PC-3 (cell line): ENCODE measurements around the gene PDX1. TPM values are rescaled to one million over a fixed set of nuclear protein-coding genes. Genes with fewer than 3 reads are reported as not detected.

Source experiments
- ATAC-seq: fragments of 200-7000 bp; cut with Tn5 transposase; 2 replicates; pipeline ENCODE4 v1.9.1; 2020; ENCODE audit warnings: mild to moderate bottlenecking, moderate library complexity
- BruUV-seq: library from RNA; stranded (reverse); fragments of 400-500 nt; replicated peaks from 2 replicates; lab custom pipeline; 2021; lab: Mats Ljungman, UMichigan
- CTCF ChIA-PET: fragments of 300-600 bp; sonication (Branson Sonifier 250); formaldehyde crosslinking; loops from one replicate; lab custom pipeline; 2022; ENCODE audit warnings: antibody characterized with exemption; lab: Charles Lee
- POLR2A ChIA-PET: fragments of 300-600 bp; sonication (Branson Sonifier 250); formaldehyde crosslinking; loops from one replicate; lab custom pipeline; 2022; ENCODE audit warnings: antibody characterized with exemption; ENCODE audit not compliant: unreplicated experiment; lab: Charles Lee
- DNase-seq: peaks from one replicate; pipeline ENCODE4 v3.0.0-alpha.2; 2015
- H2AFZ ChIP-seq: fragments of 300-600 bp; sonication (generic); 2 replicates; pipeline ENCODE4 v1.6.0; 2016; ENCODE audit warnings: antibody characterized with exemption, low read length
- H3F3A ChIP-seq: fragments of 300-600 bp; sonication (generic); one replicate; pipeline ENCODE4 v1.6.0; 2017; ENCODE audit warnings: antibody characterized with exemption, low read length, control low read depth, mild to moderate bottlenecking; ENCODE audit not compliant: unreplicated experiment
- H3K27ac ChIP-seq: fragments of 300-600 bp; sonication (generic); 2 replicates; pipeline ENCODE4 v1.5.1; 2016; ENCODE audit warnings: mild to moderate bottlenecking, low read length
- H3K27me3 ChIP-seq: fragments of 300-600 bp; sonication (generic); 2 replicates; pipeline ENCODE4 v1.6.1; 2016; ENCODE audit warnings: low read length, mixed read lengths
- H3K36me3 ChIP-seq: fragments of 300-600 bp; sonication (generic); 2 replicates; pipeline ENCODE4 v1.6.1; 2016; ENCODE audit warnings: low read depth, mixed run types, low read length, mixed read lengths
- H3K4me1 ChIP-seq: fragments of 300-600 bp; sonication (generic); 2 replicates; pipeline ENCODE4 v1.5.1; 2016; ENCODE audit warnings: low read length; ENCODE audit not compliant: insufficient read depth
- H3K4me2 ChIP-seq: fragments of 300-600 bp; sonication (generic); 2 replicates; pipeline ENCODE4 v1.6.0; 2016; ENCODE audit warnings: low read length
- H3K4me3 ChIP-seq: fragments of 300-600 bp; sonication (generic); 2 replicates; pipeline ENCODE4 v1.5.1; 2016; ENCODE audit warnings: mild to moderate bottlenecking, low read length, mixed read lengths
- H3K79me2 ChIP-seq: fragments of 300-600 bp; sonication (generic); 2 replicates; pipeline ENCODE4 v1.6.1; 2017; ENCODE audit warnings: low read length, mixed read lengths
- H3K9ac ChIP-seq: fragments of 300-600 bp; sonication (generic); 2 replicates; pipeline ENCODE4 v1.6.0; 2016; ENCODE audit warnings: mild to moderate bottlenecking, low read length
- H3K9me2 ChIP-seq: fragments of 300-600 bp; sonication (generic); replicated peaks from 2 replicates; pipeline ENCODE4 v1.6.1; 2016; ENCODE audit warnings: mixed run types, low read length, mixed read lengths
- H3K9me3 ChIP-seq: fragments of 300-600 bp; sonication (generic); 2 replicates; pipeline ENCODE4 v1.6.1; 2016; ENCODE audit warnings: low read length, mixed read lengths
- H4K20me1 ChIP-seq: fragments of 300-600 bp; sonication (generic); 2 replicates; pipeline ENCODE4 v1.6.1; 2016; ENCODE audit warnings: low read length, mixed read lengths
- EZH2 ChIP-seq: fragments of 300-600 bp; sonication (generic); IDR thresholded peaks from one replicate; pipeline ENCODE4 v1.6.1; 2017; ENCODE audit warnings: antibody characterized with exemption, mild to moderate bottlenecking, low read length; ENCODE audit not compliant: unreplicated experiment
- EZH2phosphoT487 ChIP-seq: fragments of 300-600 bp; sonication (generic); IDR thresholded peaks from 2 replicates; pipeline ENCODE4 v1.6.1; 2018; ENCODE audit warnings: mild to moderate bottlenecking, antibody characterized with exemption, low read length, borderline replicate concordance
- intact Hi-C: fragments of 100-400 bp; cut with micrococcal nuclease; formaldehyde crosslinking; loops from 2 replicates; pipeline ENCODE4 v1.9.0; 2023
- total RNA-seq: library from RNA; depleted of rRNA; stranded (reverse); fragments of >200 nt; gene quantifications from 2 replicates; pipeline ENCODE4 v1.2.3, GENCODE V29; 2014
- TF ChIP-seq, protein P1 (sequence below): fragments of 300-600 bp; sonication (generic); conservative IDR thresholded peaks from 2 replicates; pipeline ENCODE4 v1.5.1; 2017; ENCODE audit warnings: antibody characterized with exemption, low read depth, mild to moderate bottlenecking, low read length

The PDX1 gene
- total RNA-seq, 1 experiment from 2014 or later, result not detected

DNA sequence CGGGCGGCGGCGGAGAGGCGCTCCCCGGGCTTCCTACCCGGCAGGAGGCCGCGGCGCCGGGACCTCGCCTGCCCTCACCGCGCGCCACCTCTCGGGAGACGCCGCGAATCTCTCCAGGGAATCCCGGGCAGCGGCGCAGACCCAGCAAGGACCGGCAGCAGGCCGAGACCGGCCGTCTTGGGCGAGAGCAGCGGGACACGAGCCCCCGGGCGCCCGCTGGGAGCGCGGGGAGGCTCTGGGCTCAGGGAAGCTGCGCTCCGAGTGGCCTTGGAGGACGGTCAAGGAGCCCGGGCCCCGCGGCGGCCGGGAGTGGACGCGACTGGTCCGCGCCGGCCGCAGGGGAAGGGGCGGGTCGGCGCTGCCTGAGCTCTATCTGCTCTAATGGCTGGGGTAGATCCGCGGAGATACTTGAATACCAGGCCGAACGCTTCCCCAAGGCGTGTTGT is 34.6 kb downstream of the PDX1 start:
- no peaks in the 10 kb centered on the region for H3K27me3 ChIP-seq
- no peaks in the 10 kb centered on the region for H3K36me3 ChIP-seq
- H3K9ac ChIP-seq, result peak overlapping the region; percentile 71
- ChIA-PET POLR2A (no interaction called here), CTCF (interaction anchor here (0.6 to 2.3 kb wide), 7 partner anchors 85 to 746 kb away, joined by 3 to 35 read pairs (median 10); partner anchors contain the start of gene MTIF3)
- peak overlapping the region; percentile 74 for H3K4me3 ChIP-seq
- H3K9me3 ChIP-seq, result no peaks in the 10 kb centered on the region
- no peaks in the 10 kb centered on the region for H3F3A ChIP-seq
- ATAC-seq (peak; percentile 66), DNase-seq (peak; percentile 29)
- intact Hi-C loops, result no loop called here
- peak overlapping the region; percentile 91 for H3K4me2 ChIP-seq
- no peaks in the 10 kb centered on the region for H3K79me2 ChIP-seq
- H3K9me2 ChIP-seq, result no peaks in the 10 kb centered on the region
- BruUV-seq, result no TSS peak
- H3K27ac ChIP-seq, result peak overlapping the region; percentile 38
- no peak for TF ChIP-seq EZH2phosphoT487
- TF ChIP-seq, protein P1, sequence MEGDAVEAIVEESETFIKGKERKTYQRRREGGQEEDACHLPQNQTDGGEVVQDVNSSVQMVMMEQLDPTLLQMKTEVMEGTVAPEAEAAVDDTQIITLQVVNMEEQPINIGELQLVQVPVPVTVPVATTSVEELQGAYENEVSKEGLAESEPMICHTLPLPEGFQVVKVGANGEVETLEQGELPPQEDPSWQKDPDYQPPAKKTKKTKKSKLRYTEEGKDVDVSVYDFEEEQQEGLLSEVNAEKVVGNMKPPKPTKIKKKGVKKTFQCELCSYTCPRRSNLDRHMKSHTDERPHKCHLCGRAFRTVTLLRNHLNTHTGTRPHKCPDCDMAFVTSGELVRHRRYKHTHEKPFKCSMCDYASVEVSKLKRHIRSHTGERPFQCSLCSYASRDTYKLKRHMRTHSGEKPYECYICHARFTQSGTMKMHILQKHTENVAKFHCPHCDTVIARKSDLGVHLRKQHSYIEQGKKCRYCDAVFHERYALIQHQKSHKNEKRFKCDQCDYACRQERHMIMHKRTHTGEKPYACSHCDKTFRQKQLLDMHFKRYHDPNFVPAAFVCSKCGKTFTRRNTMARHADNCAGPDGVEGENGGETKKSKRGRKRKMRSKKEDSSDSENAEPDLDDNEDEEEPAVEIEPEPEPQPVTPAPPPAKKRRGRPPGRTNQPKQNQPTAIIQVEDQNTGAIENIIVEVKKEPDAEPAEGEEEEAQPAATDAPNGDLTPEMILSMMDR, result no peak
- TF ChIP-seq EZH2, result no peak
- H2AFZ ChIP-seq, result peak overlapping the region; percentile 95
- H3K4me1 ChIP-seq, result peaks cover 19% of the 10 kb centered on the region
- no peaks in the 10 kb centered on the region for H4K20me1 ChIP-seq

DNA sequence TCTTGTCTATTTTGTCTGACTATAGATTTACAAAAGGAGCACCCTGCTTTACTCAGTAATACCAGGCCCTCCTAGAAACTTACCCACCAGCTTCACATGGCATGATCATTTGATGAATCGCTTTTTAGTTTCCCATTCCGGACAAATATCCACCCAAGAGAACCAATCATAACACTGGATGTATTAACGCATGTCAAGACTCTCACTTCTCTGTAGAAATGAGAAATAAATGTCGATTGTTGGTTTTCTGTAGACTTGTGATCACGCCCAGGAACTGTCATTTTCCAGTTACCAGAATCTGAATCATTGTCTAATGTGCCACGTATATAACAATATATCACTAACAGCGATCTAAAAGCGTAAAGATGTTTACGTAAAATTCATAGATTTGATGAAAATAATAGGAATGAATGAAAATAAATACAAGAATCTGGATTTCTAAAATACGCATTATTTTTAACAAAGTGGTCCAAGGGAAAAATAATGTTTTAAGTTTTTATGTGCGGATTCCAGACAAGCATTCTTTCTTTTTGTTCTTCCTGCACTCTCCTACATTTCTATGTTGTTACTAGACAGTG is 35.3 kb downstream of the PDX1 start:
- ATAC-seq (no peak), DNase-seq (no peak)
- intact Hi-C loops, result no loop called here
- Histone ChIP-seq H3K27ac (no peak overlapping the region), H3K4me2 (peak overlapping the region; percentile 91; the same call in 1 of the 2 replicates), H3K27me3 (peaks cover 4% of the 10 kb centered on the region; the same call in 1 of the 2 replicates), H3K79me2 (no peaks in the 10 kb centered on the region), H3K4me1 (peaks cover 22% of the 10 kb centered on the region), H2AFZ (peak overlapping the region; percentile 95; the same call in 1 of the 2 replicates), H3F3A (no peaks in the 10 kb centered on the region), H4K20me1 (no peaks in the 10 kb centered on the region), H3K9me2 (no peaks in the 10 kb centered on the region), H3K9ac (no peak overlapping the region), H3K36me3 (no peaks in the 10 kb centered on the region), H3K4me3 (peak overlapping the region; percentile 74; the same call in 1 of the 2 replicates), H3K9me3 (no peaks in the 10 kb centered on the region)
- BruUV-seq, result TSS peak; percentile 24
- CTCF ChIA-PET, result interaction anchor here (0.5 to 2.3 kb wide), 3 partner anchors 125 to 289 kb away, joined by 3 to 35 read pairs (median 15); no protein-coding TSS in a partner anchor
- TF ChIP-seq EZH2 (no peak), EZH2phosphoT487 (no peak)
- TF ChIP-seq, protein P1, result no peak
- POLR2A ChIA-PET, result no interaction called here

DNA sequence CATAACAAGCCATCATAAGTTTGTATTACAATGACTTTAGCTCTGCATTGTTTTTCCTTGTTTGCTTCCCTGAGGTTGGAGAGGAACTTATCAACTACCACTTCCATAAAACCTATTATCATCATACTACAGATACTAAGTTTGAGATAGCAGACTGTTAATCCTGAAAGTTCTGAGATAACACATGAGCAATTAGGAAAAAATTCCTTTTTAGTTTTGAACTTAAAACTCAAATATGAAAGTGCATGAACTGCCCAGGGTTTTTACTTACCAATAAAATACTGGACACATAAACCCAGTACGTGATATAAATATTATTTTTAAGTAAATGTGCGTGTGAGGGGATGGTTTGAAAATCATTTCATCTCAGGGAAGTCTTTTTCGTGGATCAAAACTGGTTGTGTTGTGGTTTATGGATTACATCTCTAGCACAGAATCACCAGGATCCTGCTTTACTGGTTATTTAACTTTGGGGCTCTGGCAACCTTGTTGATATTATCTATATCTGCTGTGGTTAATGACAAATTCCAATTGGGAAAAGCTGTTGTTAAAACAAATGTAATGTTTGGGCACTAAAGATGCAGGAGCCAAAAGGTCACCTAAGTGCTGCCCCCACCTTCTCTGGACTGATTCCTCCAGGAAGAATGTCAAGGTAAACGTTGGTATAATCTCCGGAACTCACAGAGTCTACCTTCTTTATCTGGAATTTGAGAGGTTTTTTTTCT is 36.9 kb downstream of the PDX1 start:
- DNase-seq (peak; percentile 74), ATAC-seq (no peak)
- Histone ChIP-seq H3K79me2 (no peaks in the 10 kb centered on the region), H3K36me3 (no peaks in the 10 kb centered on the region), H3F3A (no peaks in the 10 kb centered on the region), H3K9me2 (no peaks in the 10 kb centered on the region), H3K4me2 (peak overlapping the region; percentile 30; the same call in 1 of the 2 replicates), H4K20me1 (no peaks in the 10 kb centered on the region), H3K4me3 (no peak overlapping the region), H3K27ac (peak overlapping the region; percentile 59), H3K27me3 (peaks cover 16% of the 10 kb centered on the region), H3K4me1 (peaks cover 34% of the 10 kb centered on the region), H3K9me3 (no peaks in the 10 kb centered on the region), H2AFZ (no peak overlapping the region), H3K9ac (no peak overlapping the region)
- intact Hi-C loops, result no loop called here
- TF ChIP-seq EZH2phosphoT487 (no peak), EZH2 (no peak)
- TF ChIP-seq, protein P1, result no peak
- POLR2A ChIA-PET, result no interaction called here
- CTCF ChIA-PET, result no interaction called here
- no TSS peak for BruUV-seq
